Panc1 (cell line): Measurements from ENCODE around the gene SPACA7. TPM values are rescaled to one million over a fixed set of nuclear protein-coding genes. Genes with fewer than 3 reads are reported as not detected.

ENCODE experiments used
- ATAC-seq: fragments of 200-7000 bp; cut with Tn5 transposase; 2 replicates; pipeline ENCODE4 v1.9.1; 2020; ENCODE audit warnings: mild to moderate bottlenecking, moderate library complexity
- BruUV-seq: library from RNA; stranded (reverse); fragments of 400-500 nt; replicated peaks from 2 replicates; lab custom pipeline; 2021; lab: Mats Ljungman, UMichigan
- CTCF ChIA-PET: fragments of 300-600 bp; sonication (Branson Sonifier 250); formaldehyde crosslinking; loops from one replicate; lab custom pipeline; 2022; ENCODE audit warnings: antibody characterized with exemption; lab: Charles Lee
- POLR2A ChIA-PET: fragments of 300-600 bp; sonication (Branson Sonifier 250); formaldehyde crosslinking; loops from one replicate; lab custom pipeline; 2022; ENCODE audit warnings: antibody characterized with exemption; lab: Charles Lee
- DNase-seq: peaks from one replicate; pipeline ENCODE4 v3.0.0-alpha.2; 2010; ENCODE audit warnings: low read depth, low spot score
- H3K27ac ChIP-seq: 2 replicates; pipeline ENCODE4 v1.5.1; 2011; ENCODE audit warnings: mild to moderate bottlenecking, low read length, inconsistent platforms
- H3K27me3 ChIP-seq: fragments of 200-500 bp; sonication (Bioruptor generic); 2 replicates; pipeline ENCODE4 v1.6.0; 2014; ENCODE audit warnings: low read length, inconsistent platforms; ENCODE audit not compliant: control insufficient read depth, insufficient read depth
- H3K36me3 ChIP-seq: fragments of 200-500 bp; sonication (Bioruptor generic); 2 replicates; pipeline ENCODE4 v1.5.1; 2014; ENCODE audit warnings: inconsistent platforms, mild to moderate bottlenecking, low read length, moderate library complexity; ENCODE audit not compliant: control insufficient read depth, insufficient read depth
- H3K4me1 ChIP-seq: 2 replicates; pipeline ENCODE4 v1.5.1; 2011; ENCODE audit warnings: inconsistent platforms, mild to moderate bottlenecking, low read length, moderate library complexity; ENCODE audit not compliant: control insufficient read depth, insufficient read depth
- H3K4me3 ChIP-seq, 2 experiments: 2 replicates each; pipeline ENCODE4 v1.5.1; 2011 to 2012; ENCODE audit warnings: low read depth in 2 of 2, low read length in 2 of 2, mild to moderate bottlenecking in 2 of 2, inconsistent platforms in 1 of 2, moderate library complexity in 1 of 2
- H3K9me3 ChIP-seq: fragments of 200-500 bp; sonication (Bioruptor generic); 2 replicates; pipeline ENCODE4 v1.5.1; 2014; ENCODE audit warnings: low read depth, mild to moderate bottlenecking, inconsistent platforms, low read length, moderate library complexity; ENCODE audit not compliant: control insufficient read depth, insufficient read depth
- POLR2AphosphoS5 ChIP-seq: IDR thresholded peaks from 2 replicates; pipeline ENCODE4 v1.6.1; 2012; ENCODE audit warnings: mild to moderate bottlenecking, low read depth, low read length, moderate library complexity
- SIN3A ChIP-seq: IDR thresholded peaks from 2 replicates; pipeline ENCODE4 v1.6.1; 2012; ENCODE audit warnings: low read depth, mild to moderate bottlenecking, low read length, moderate library complexity, borderline replicate concordance; ENCODE audit not compliant: insufficient read depth
- TCF7L2 ChIP-seq: IDR thresholded peaks from 2 replicates; pipeline ENCODE4 v1.6.1; 2011; ENCODE audit warnings: mild to moderate bottlenecking, low read depth, low read length, inconsistent platforms
- in situ Hi-C: cut with HindIII; loops from 2 replicates; pipeline ENCODE4 v1.10.0; 2016; ENCODE audit warnings: low sequenced_read_pairs, low pct_unique_long_range_greater_than_20kb
- intact Hi-C: fragments of 100-400 bp; cut with micrococcal nuclease; formaldehyde crosslinking; loops from one replicate; pipeline ENCODE4 v1.10.0; 2022; ENCODE audit not compliant: unreplicated experiment
- total RNA-seq: library from RNA; stranded (reverse); gene quantifications from one replicate; pipeline ENCODE4 v1.2.1, GENCODE V29; 2021; ENCODE audit not compliant: unreplicated experiment
- TF ChIP-seq, protein P1 (sequence below), 2 experiments: IDR thresholded peaks; 2 replicates each; pipeline ENCODE4 v1.6.1; 2011 to 2012; ENCODE audit warnings: low read depth in 2 of 2, control low read depth in 1 of 2, low read length in 1 of 2, mild to moderate bottlenecking in 1 of 2, moderate library complexity in 1 of 2; ENCODE audit not compliant: insufficient read depth in 1 of 2
- TF ChIP-seq, protein P2 (sequence below): fragments of 450-650 bp; IDR thresholded peaks from 2 replicates; pipeline ENCODE4 v1.5.1; 2017; ENCODE audit warnings: mild to moderate bottlenecking

The SPACA7 gene
- total RNA-seq, 1 experiment from 2014 or later = not detected

DNA sequence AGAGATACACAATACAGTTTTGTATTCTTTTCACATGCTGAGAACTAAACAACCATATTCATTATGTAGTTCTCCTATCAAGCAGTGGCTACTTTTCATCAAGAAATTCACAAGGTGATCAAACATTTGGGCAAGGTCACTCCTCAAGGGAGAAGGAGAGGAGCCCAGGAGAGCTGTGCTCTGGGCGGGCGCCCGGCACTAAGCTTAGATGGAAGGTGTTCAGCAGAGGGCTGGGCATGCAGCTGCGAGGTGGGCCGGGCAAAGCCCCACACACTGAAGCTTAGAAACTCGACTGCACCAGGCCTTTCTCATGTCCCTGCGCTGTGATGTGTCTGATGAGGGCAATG, 30.4 kb upstream of the SPACA7 start:
- no peaks in the 10 kb centered on the region; the same call in 1 of the 2 replicates for H3K27me3 ChIP-seq
- in situ Hi-C loops = no loop called here
- intact Hi-C loops = no loop called here

DNA sequence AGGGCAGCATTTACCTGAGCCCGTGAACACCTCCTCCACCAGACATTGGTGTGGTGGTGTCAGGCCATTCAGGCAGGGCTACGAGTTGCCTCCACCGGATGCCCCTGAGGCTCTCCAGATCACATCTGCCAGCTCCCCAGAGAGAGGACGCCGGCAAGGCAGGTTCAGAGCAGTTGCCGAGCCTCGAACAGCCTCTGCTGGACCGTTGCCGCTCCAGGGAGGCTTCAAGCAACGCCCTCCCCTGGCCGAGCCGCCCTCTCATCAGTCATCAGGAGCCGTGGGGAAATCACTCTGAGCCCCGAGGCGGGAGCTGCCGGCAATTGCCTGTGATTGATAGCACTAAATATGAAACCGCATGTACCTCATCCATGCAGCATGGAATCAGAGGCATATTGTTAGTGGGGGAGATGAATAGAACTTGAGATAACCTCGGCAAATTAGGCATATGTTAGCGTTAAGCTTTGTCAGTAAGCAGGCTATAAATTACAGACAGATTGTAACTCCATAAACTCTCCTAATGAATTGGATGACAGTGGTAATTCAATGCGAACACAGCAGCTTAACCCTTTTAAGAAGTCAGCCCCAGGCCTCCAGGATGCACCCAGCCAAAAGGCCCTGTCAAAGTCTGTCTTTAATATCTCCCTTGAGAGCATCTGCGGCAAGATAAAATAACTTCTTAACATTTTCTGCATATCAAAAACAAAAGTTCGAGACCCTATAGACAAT, 29.8 kb upstream of the SPACA7 start:
- TF ChIP-seq POLR2AphosphoS5 = no peak
- no peak for TF ChIP-seq SIN3A
- no peak for TF ChIP-seq TCF7L2
- TF ChIP-seq, protein P1, sequence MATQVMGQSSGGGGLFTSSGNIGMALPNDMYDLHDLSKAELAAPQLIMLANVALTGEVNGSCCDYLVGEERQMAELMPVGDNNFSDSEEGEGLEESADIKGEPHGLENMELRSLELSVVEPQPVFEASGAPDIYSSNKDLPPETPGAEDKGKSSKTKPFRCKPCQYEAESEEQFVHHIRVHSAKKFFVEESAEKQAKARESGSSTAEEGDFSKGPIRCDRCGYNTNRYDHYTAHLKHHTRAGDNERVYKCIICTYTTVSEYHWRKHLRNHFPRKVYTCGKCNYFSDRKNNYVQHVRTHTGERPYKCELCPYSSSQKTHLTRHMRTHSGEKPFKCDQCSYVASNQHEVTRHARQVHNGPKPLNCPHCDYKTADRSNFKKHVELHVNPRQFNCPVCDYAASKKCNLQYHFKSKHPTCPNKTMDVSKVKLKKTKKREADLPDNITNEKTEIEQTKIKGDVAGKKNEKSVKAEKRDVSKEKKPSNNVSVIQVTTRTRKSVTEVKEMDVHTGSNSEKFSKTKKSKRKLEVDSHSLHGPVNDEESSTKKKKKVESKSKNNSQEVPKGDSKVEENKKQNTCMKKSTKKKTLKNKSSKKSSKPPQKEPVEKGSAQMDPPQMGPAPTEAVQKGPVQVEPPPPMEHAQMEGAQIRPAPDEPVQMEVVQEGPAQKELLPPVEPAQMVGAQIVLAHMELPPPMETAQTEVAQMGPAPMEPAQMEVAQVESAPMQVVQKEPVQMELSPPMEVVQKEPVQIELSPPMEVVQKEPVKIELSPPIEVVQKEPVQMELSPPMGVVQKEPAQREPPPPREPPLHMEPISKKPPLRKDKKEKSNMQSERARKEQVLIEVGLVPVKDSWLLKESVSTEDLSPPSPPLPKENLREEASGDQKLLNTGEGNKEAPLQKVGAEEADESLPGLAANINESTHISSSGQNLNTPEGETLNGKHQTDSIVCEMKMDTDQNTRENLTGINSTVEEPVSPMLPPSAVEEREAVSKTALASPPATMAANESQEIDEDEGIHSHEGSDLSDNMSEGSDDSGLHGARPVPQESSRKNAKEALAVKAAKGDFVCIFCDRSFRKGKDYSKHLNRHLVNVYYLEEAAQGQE (IDR thresholded peaks at IDR 0.05; ENCODE audit: insufficient read depth in 1 of 2, low read depth in 2 of 2, low read length in 1 of 2) = no peak
- TF ChIP-seq, protein P2, sequence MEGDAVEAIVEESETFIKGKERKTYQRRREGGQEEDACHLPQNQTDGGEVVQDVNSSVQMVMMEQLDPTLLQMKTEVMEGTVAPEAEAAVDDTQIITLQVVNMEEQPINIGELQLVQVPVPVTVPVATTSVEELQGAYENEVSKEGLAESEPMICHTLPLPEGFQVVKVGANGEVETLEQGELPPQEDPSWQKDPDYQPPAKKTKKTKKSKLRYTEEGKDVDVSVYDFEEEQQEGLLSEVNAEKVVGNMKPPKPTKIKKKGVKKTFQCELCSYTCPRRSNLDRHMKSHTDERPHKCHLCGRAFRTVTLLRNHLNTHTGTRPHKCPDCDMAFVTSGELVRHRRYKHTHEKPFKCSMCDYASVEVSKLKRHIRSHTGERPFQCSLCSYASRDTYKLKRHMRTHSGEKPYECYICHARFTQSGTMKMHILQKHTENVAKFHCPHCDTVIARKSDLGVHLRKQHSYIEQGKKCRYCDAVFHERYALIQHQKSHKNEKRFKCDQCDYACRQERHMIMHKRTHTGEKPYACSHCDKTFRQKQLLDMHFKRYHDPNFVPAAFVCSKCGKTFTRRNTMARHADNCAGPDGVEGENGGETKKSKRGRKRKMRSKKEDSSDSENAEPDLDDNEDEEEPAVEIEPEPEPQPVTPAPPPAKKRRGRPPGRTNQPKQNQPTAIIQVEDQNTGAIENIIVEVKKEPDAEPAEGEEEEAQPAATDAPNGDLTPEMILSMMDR = no peak
- Histone ChIP-seq H3K27me3 (no peaks in the 10 kb centered on the region; the same call in 1 of the 2 replicates), H3K4me3 (no peak overlapping the region), H3K27ac (no peak overlapping the region), H3K4me1 (no peaks in the 10 kb centered on the region), H3K9me3 (no peaks in the 10 kb centered on the region), H3K36me3 (no peaks in the 10 kb centered on the region)
- ChIA-PET CTCF (no interaction called here), POLR2A (no interaction called here)
- intact Hi-C loops = no loop called here
- DNase-seq (no peak), ATAC-seq (no peak)
- no TSS peak for BruUV-seq
- in situ Hi-C loops = no loop called here

More for the DNA sequence above, 30.4 kb upstream of the SPACA7 start:
- H3K4me1 ChIP-seq = no peaks in the 10 kb centered on the region
- ChIA-PET POLR2A (no interaction called here), CTCF (no interaction called here)
- TF ChIP-seq POLR2AphosphoS5 (no peak), TCF7L2 (no peak), SIN3A (no peak)
- TF ChIP-seq, protein P2 = no peak
- TF ChIP-seq, protein P1 (IDR thresholded peaks at IDR 0.05; ENCODE audit: insufficient read depth in 1 of 2, low read depth in 2 of 2, low read length in 1 of 2) = no peak
- no peaks in the 10 kb centered on the region for H3K36me3 ChIP-seq
- no peak overlapping the region for H3K27ac ChIP-seq
- no peaks in the 10 kb centered on the region for H3K9me3 ChIP-seq
- ATAC-seq (no peak), DNase-seq (no peak)
- H3K4me3 ChIP-seq = no peak overlapping the region
- BruUV-seq = no TSS peak
